HepG2 (cell line): Measurements from ENCODE around the gene COPS8.

Source experiments
- BRCA1 ChIP-seq: sonication (generic); formaldehyde crosslinking; IDR thresholded peaks from 2 replicates; pipeline ENCODE4 v1.4.0; 2020; ENCODE audit warnings: missing genetic modification reagents
- CHD2 ChIP-seq: IDR thresholded peaks from 2 replicates; pipeline ENCODE4 v1.6.1; 2011; ENCODE audit warnings: low read depth, low read length, improper control_type of control experiment
- ZNF225 ChIP-seq: sonication (generic); formaldehyde crosslinking; IDR thresholded peaks from 2 replicates; pipeline ENCODE4 v1.4.0; 2020; ENCODE audit warnings: mild to moderate bottlenecking, missing genetic modification reagents
- ZNF761 ChIP-seq: sonication (generic); formaldehyde crosslinking; conservative IDR thresholded peaks from 2 replicates; pipeline ENCODE4 v1.4.0; 2020; ENCODE audit warnings: mild to moderate bottlenecking, missing genetic modification reagents
- TF ChIP-seq, protein P1 (sequence below): sonication (generic); formaldehyde crosslinking; IDR thresholded peaks from 2 replicates; pipeline ENCODE4 v1.5.0; 2020; ENCODE audit warnings: mild to moderate bottlenecking, missing genetic modification reagents, moderate library complexity

DNA sequence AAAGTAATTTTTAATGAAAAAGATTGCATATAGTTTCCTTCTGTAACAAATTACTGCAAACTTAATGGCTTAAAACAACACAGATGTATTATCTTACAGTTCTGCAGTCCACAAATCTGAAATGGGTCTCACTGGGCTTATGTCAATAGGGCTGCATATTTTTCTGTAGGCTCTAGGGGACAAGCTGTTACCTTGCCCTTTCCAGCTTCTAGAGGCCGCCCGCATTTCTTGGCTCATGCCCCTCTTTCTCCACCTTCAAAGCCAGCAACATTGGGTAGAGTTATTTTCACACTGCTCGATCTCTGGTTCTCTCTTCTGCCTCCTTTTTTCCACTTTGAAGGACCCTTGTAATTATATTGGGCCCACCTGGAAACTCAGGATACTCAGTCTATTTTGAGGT, 16.7 kb downstream of the COPS8 start:
- TF ChIP-seq BRCA1 (CRISPR knock-in tag): no peak
- TF ChIP-seq ZNF225: no peak
- TF ChIP-seq CHD2: no peak
- no peak for TF ChIP-seq ZNF761 (CRISPR knock-in tag)
- TF ChIP-seq, protein P1, sequence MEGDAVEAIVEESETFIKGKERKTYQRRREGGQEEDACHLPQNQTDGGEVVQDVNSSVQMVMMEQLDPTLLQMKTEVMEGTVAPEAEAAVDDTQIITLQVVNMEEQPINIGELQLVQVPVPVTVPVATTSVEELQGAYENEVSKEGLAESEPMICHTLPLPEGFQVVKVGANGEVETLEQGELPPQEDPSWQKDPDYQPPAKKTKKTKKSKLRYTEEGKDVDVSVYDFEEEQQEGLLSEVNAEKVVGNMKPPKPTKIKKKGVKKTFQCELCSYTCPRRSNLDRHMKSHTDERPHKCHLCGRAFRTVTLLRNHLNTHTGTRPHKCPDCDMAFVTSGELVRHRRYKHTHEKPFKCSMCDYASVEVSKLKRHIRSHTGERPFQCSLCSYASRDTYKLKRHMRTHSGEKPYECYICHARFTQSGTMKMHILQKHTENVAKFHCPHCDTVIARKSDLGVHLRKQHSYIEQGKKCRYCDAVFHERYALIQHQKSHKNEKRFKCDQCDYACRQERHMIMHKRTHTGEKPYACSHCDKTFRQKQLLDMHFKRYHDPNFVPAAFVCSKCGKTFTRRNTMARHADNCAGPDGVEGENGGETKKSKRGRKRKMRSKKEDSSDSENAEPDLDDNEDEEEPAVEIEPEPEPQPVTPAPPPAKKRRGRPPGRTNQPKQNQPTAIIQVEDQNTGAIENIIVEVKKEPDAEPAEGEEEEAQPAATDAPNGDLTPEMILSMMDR (CRISPR knock-in tag): no peak
